HG02943 (cell line): Measurements from ENCODE around the gene TMF1.

ENCODE experiments used
- ATAC-seq: cut with Tn5 transposase; IDR thresholded peaks from one replicate; pipeline ENCODE4 v1.9.1; 2021; ENCODE audit warnings: mild to moderate bottlenecking, low read depth, moderate library complexity; ENCODE audit not compliant: unreplicated experiment

The TMF1 gene, protein sequence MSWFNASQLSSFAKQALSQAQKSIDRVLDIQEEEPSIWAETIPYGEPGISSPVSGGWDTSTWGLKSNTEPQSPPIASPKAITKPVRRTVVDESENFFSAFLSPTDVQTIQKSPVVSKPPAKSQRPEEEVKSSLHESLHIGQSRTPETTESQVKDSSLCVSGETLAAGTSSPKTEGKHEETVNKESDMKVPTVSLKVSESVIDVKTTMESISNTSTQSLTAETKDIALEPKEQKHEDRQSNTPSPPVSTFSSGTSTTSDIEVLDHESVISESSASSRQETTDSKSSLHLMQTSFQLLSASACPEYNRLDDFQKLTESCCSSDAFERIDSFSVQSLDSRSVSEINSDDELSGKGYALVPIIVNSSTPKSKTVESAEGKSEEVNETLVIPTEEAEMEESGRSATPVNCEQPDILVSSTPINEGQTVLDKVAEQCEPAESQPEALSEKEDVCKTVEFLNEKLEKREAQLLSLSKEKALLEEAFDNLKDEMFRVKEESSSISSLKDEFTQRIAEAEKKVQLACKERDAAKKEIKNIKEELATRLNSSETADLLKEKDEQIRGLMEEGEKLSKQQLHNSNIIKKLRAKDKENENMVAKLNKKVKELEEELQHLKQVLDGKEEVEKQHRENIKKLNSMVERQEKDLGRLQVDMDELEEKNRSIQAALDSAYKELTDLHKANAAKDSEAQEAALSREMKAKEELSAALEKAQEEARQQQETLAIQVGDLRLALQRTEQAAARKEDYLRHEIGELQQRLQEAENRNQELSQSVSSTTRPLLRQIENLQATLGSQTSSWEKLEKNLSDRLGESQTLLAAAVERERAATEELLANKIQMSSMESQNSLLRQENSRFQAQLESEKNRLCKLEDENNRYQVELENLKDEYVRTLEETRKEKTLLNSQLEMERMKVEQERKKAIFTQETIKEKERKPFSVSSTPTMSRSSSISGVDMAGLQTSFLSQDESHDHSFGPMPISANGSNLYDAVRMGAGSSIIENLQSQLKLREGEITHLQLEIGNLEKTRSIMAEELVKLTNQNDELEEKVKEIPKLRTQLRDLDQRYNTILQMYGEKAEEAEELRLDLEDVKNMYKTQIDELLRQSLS

DNA sequence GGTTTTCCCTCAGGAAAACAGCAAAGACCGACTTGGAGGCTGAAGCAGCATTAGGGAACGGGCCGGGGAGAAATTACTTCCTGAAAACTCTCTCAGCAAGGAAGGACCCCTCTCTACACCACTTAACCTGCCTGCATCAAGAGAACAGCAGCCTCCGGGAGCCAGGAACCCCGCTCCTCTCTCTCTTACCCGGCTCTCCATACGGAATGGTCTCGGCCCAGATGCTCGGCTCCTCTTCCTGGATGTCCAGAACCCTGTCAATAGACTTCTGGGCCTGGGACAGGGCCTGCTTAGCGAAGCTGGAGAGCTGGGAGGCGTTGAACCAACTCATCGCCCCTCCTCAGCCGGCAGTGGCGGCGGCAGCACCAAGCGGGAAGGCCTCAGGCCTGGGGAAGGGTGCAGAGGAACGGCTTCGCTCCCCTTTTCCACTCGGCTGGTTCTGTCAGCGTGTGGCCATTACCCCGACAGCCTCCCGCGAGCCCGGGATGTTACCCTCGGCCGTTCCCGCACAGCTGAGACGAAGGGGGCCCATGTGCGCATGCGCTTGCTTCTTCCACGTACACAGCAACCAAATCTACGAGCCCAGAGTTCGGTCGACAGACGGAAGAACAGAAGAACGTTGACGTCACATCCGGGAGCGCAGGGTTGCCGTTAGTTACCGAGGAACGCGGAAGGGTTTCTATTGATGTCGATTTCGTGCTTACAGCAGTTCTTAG is at the start of gene TMF1:
TSS of gene TMF1 (minus strand) at position 578 of the 716 bp plus-strand sequence. CDS start at position 331, 247 bp downstream.
- ATAC-seq: peak; percentile 98

DNA sequence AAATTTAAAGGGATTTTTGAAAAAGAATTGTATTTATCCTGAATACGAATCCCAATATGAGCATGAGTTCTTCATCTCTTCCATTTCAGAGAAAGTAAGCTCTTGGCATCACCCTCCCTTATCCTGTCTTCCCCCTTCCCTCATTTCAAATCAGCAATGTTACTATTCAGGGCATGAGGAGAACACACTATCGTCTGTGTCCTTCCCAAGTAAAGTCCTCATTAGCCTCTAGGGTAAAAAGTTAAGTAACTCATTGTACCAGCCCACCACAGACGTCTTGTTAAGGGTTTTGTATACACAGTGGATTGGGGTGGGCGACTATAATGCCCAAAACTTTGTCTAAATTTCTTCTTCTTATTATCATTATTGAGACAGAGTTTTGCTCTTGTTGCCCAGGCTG is 47.4 kb upstream of the TMF1 start:
- ATAC-seq: no peak

DNA sequence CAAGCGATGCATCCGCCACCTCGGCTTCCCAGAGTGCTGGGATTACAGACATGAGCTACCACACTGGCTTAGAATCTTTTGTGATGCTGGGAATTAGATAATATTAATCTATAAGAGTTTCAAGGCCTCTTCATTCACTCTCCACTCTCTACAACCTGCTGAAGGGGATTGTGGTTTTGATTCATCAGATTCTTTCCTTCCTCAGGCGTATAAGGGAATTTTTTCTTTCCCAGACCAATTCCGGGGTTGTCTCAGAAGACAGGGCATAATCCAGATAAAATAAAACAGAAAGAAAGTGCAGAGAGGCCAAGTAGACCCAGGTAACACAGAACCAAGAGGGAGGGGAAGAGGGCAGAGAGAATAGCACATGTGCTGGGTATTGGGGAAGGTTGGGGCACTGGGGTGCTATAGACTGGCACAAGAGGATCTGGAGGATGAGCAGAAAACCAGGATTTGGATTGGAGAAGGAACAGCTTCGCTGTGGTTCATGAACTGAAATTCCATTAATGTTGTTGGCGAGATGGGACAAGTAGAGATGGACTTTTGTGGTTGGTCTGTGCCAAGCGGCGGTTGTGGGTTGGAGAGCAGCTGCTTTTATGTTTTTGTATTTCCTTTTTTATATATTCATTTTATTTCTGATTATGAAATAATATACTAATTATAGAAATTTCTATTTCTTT is 45.4 kb upstream of the TMF1 start:
- no peak for ATAC-seq

DNA sequence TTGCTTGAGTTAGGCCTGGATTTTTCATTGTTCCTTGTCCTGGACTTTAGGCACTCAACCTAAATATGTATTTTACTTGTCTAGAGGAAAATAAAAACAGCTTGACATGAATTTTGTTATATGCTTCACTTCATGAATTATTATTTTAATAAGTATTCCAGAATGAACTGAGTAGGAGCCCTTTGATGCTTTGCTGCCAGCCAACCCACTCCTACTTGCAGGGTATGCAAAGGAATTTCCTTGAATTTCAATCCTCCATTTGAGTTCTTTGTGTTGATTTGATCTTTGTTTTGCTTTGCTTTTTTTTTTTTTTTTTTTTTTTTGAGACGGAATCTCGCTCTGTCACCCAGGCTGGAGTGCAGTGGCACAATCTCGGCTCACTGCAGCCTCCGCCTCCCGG is 44.2 kb upstream of the TMF1 start:
- ATAC-seq: no peak

DNA sequence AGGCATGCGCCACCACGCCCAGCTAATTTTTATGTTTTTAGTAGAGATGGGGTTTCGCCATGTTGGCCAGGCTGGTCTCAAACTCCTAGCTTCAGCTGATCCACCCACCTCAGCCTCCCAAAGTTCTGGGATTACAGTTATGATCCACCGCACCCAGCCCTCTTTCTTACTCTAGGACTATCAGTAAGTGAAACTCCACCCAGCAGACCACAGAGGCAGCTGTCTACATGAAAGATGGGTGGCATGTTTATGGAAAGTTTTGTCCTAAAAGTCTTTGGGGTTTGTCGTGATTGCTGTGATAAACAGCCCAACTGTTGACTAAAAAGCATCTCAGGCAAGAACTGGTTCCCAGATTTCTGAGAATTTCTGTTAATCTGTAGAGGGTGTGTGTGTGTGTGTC is 43.5 kb upstream of the TMF1 start:
- ATAC-seq: no peak

DNA sequence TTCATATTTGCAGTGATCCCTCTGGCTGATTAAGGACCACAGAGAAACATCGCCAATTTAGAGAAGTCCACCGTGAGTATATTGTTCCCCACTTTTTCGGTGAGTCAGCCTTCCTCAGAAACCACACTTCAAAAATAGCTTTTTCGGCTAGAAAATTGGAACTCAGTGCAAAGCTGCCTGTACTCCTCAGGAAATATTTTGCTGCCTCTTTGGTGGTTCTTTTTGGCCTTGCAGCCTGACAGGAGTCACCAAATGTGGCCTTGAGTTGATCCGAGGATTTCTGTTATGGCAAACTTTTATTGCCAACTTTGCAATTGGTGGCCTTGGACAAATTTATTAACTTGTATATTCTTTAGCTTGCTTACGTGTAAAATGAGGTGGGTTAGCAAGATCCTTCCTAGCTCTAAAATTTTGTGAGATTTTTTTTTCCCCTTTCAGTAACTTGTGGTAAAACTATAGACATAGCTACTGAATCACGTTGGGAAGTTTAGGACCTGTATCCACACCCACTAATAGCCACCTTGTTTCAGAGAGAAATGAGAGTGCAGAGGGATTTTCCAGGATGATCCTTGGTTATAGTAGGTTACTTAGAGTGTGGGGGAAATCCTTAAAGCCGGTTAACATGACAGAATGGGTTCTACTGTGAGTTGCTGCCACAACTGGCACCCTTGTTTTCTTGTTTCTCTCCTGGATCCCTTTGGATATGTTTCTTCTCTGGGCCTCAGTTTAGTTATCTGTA is 42.5 kb upstream of the TMF1 start:
- ATAC-seq: no peak

DNA sequence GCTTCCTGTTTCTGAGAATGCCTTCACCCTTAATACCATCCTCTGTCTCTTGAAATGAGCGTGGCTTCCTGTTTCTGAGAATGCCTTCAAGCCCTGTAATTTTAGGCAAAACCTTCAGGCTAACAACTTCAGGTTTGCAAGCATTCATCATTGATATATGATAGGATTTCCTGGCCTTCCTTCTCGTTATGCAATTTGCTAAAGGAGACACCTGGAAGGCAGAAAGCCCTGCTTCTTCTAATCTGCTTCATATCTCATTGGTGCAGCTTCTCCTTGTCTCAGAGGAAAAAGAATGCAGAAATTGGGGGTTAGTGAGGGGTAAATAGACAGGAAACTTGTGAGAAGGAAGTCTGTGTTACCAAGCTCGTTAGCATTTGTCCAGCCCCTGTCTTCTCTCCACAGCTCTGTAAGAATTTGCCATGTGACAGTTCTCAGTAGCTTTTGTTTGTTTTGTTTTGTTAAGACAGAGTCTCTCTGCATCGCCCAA is 39.9 kb upstream of the TMF1 start:
- peak; percentile 67 for ATAC-seq

DNA sequence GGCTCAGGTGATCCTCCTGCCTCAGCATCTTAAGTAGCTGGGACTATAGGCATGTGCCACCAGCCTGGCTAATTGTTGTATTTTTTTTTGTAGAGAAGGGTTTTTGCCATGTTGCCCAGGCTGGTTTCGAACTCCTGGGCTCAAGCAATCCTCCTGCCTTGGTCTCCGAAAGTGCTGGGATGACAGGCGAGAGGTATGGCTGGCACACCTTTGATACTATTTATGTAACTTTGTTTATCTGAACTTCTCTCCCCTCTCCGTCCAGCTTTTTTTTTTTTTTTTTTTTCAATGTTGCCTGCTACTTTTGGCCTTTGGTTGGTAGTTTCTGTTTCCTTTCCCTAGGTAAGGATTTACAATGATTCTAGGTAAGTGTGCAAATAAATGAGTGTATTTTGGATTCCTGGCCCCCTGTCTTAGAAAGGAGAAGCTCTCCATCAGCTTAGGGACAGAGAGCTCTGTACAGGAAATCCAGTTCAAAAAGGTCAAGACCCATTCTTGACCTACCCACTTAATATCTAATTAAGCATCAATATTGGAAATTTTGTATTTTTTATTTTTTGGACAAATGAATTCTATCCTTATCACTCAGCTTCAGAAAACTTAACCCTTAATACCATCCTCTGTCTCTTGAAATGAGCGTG is 39.4 kb upstream of the TMF1 start:
- ATAC-seq: peak; percentile 2

DNA sequence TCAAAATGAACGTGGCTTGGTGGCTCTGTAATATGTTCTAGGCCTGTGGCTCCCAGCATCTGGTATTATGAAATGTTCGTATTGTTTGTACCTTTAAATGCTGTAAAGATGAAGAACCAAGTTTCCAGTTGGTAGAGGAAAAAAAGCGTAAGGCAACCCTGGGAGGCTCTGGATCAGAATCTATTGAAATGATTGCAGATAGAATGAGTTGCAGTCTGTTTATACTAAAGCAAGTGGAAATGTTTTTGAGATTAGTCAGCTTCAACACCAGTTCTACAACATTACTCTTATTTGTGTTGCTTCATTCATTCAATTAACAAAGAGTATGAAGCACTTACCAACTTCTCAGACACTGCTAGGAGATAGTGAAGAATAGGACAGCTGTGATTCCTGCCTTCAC is 37.9 kb upstream of the TMF1 start:
- no peak for ATAC-seq

DNA sequence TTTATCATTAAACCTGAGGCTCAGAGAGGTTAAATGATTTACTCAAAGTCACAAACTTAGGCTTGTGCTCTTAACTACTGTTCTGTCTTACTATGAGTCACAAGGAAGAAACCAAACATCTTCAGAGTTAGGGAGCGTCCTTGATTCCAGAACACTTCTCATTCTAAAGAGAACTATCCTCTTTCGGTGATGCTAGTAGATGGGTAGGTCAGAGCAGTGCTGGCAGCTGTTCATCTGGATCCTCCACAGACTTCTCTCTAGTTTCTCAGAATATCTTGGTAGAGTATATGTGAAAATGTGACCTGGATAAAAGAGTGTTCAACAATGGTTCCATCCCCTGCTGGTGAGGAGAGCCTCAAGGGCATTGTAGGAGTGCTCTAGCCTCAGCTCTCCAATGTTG is 35.9 kb upstream of the TMF1 start:
- peak; percentile 20 for ATAC-seq

DNA sequence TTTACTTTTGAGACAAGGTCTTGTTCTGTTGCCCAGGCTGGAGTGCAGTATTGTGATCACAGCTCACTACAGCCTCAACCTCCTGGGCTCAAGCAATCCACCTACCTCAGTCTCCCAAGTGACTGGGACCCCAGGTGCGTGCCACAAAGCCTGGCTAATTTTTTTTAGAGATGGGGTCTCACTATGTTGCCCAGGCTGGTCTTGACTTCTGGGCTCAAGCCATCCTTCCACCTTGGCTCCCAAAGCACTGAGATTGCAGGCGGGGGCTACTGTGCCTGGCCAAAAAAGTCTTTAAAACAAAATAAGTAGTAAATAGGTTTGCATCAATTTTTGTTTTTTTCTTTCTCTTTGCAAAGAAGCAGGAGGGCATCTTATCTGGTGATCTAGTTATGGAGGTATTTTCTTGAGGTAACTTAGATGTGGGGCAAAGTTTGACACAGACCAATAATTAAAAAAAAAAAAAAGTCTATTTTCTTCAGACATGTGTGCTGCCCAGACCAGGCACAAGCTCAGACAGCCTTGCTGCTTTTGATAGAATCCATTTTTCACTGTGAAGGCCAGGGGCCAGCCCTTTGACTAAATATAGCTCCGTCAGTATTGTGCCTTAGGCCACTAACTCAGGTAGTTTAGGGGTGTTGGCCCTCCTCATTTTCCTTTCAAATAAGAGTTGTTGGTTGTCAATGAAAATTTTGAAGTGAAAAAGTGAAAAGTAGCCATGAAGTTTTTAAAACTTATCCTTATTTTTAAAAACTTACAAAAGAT is 35.1 kb upstream of the TMF1 start:
- no peak for ATAC-seq

DNA sequence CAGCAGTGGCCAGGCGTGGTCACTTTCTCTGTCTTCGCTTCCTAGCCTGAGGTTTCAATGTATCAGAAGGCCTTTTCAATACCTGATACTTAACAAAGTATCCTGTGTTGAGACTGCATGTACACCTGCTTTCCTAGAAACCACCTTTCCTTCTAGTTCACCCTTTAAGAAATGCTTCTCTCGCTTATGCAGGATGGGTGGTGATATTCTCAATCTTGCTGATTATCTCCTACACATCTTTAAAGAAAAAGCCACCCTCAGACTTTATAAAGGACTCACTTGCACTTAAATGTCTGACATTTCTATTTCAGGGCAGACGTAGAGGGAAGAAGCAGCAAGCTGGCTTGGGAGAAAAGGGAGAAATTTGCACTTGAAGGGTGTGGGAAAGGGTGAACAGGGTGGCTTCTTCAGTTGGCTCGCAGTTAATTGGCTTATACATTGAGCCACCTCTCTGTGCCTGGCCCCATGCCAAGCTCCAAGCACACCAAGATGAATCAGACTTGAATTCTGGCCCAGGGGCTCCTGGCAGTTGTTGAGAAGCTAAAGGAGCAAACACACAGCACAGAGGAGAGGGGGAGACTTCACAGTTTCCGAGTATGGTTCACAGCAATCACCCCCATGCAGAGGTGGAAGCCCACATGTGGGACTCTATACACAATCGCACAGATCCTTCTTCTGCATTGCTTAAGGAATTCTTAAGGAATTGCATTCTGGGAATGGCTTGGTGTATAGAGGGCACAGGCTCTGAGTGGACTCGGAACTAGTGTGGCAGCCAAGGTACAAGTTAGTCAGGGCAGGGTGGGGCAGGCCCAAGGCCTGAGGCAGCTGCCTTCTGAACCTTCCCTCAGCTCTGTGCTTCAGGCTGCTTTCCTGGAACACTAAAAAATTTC is 33.9 kb upstream of the TMF1 start:
- ATAC-seq: no peak

DNA sequence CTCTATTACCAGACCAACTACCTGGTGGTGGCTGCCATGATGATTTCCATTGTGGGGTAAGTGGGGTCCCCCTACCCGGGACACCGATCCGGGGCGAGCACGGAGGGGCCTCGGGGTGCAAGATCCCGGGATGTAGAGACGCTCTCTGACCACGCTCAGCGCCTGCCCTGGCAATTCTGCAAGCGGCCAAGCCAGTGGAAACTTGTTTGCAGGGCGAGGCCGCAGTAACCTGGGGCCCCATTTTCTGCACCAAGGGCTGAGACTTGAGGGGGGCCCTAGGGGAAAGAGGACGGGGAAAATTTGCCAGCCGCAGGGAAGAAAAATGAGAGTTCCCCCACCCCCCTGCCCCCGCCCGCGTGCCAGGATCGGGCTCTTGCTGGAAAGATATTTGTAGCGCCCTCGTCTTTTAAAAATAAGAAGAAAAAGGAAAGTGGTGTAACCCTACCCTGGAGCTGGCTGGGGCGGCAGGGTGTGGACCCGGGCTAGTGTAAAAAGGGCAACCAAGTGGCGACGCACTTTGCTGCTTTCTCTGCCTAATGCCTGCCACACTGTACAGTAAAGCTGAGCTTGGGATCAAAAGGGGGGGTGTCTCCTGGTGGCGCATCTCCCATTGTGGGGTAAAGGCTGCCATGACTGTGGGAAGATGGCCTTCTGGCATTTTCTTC is 33.2 kb upstream of the TMF1 start:
- ATAC-seq: no peak

DNA sequence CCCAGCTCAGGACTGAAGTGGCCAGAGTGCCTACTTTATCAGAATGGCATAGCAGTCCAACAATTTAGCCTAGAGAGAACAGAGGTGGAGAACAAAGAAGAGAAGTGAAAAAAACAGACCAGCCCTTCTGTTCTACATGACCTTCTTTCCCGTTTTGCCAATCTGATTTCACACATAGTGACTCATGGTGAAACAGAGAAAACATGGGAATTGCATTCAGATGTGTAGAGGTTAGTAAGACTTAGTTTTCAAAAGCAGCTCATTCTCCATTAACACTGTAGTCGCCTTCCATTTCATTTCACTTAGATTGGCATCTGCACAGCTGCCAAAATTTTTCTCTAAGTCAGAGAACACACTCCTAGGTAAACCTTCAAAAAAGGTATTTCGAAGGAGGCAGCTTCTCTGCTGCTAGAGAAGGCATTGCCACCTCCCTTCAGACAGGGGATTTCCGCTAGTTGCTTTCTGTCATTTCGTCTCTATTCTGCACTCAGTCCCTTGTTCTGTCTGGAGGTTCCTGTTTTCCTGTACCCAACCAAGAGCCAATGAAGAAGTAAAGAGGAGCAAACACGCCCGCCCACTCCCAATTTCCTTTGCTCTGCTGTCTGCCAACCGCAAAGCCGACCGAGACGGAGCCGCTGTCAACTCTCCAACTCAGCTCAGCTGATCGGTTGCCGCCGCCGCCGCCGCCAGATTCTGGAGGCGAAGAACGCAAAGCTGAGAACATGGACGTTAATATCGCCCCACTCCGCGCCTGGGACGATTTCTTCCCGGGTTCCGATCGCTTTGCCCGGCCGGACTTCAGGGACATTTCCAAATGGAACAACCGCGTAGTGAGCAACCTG is 32.4 kb upstream of the TMF1 start, which contains the start of gene ARL6IP5:
TSS of gene ARL6IP5 (plus strand) at position 612 of the 842 bp plus-strand sequence. CDS start at position 723, 111 bp downstream.
- ATAC-seq: peak; percentile 54

DNA sequence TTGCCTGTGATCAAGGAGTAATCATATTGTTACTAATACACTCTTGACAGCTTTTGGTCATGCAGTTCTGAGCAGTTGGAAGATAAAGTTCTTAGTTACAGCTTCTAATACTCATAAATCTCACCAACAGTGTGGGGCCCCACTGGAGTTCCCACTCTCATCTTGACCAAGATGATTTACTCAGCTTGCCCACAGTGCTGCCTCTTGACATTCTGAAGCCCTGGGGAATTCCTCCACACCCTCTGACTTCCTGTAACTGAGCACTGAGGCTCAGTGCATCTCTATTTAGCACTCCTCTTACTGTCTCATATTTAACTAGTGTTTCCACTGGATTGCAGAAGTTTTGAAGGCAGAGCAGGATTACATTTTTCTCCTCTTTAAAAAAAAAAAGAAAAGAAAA is 30.7 kb upstream of the TMF1 start:
- peak; percentile 46 for ATAC-seq
